ENCODE measurements around the gene MYO3B.

- TF ChIP-seq, protein P1, sequence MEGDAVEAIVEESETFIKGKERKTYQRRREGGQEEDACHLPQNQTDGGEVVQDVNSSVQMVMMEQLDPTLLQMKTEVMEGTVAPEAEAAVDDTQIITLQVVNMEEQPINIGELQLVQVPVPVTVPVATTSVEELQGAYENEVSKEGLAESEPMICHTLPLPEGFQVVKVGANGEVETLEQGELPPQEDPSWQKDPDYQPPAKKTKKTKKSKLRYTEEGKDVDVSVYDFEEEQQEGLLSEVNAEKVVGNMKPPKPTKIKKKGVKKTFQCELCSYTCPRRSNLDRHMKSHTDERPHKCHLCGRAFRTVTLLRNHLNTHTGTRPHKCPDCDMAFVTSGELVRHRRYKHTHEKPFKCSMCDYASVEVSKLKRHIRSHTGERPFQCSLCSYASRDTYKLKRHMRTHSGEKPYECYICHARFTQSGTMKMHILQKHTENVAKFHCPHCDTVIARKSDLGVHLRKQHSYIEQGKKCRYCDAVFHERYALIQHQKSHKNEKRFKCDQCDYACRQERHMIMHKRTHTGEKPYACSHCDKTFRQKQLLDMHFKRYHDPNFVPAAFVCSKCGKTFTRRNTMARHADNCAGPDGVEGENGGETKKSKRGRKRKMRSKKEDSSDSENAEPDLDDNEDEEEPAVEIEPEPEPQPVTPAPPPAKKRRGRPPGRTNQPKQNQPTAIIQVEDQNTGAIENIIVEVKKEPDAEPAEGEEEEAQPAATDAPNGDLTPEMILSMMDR (IDR thresholded peaks at IDR 0.05) = no peak
- TF ChIP-seq POLR2A (IDR thresholded peaks at IDR 0.05) (no peak), POLR2AphosphoS5 (IDR thresholded peaks at IDR 0.05) (no peak)
Measured at GRCh38 chr2:170330881-170331280, 152.9 kb downstream of the MYO3B start.

Measured in sigmoid colon (tissue), 4 donors.